Hippocampal formation (tissue), 2 donors: ENCODE measurements around the gene LIMCH1.

ENCODE experiments used
- DNase-seq, 2 donors: peaks; one replicate each; lab custom pipeline; 2025; lab: John Stamatoyannopoulos, UW

The LIMCH1 gene

GRCh38 chr4:41561244-41561643 is 23.3 kb downstream of the LIMCH1 start:
- peak in 1 of 2 donors; percentile 39 for DNase-seq

DNA sequence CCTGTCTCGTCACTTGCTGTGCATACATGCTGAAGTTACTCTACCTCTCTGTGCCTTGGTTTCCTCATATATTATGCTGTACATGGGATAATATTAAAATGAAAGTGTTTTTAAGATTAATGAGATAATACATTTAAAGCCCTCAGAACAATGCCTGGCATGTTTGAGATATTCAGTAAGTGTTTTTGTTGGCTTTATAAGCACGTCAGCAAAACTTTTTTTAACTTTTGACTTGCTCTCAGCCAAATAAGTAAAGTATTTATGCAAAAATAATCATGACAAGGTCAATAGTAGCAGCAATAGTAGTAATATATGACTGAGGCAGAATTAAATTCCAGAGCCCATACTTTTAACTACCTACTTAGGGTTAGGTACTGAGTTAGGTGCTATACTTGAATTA is 29.2 kb downstream of the LIMCH1 start:
- no peak for DNase-seq

- no peak for DNase-seq
Observed at GRCh38 chr4:41568363-41568762, 30.4 kb downstream of the LIMCH1 start.

DNA sequence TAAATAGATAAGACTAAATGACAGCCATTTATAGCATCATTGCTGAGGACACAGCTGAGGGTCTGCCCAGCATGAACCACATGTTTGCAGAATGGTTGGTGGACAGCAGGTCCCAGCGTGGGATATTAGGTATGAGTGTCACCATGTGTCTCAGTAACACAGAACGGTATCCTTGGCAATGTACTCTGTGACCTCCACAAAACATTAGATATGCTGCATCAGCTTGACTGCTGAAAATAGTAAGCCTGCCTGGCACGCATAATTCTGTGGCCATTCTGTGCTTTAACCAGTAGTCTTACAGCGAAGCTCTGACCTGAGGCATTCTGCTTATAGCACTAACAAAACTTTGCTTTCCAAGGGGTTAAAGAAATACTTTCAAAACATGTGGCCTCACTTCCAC is 32.0 kb downstream of the LIMCH1 start:
- DNase-seq: no peak

DNA sequence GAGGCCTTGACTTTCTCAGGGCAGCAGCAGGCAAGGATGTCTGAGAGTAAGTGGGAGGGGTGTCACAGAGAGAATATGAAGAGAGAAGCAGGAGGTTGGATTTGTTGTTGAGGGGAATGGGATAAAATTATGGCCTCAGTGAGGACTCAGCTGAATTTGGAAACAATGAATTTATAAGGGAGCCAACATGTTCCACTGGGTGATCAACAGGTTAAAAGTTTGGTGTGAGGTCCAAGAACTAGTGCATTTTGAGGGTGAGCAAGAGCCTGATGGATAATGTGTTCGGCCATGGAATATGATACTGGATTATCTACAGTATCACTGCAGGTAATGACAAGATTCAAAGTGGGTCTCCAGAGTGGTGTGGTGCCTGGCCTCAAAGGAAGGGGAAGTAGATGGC is 33.5 kb downstream of the LIMCH1 start:
- DNase-seq: no peak

GRCh38 chr4:41572516-41572915 is 34.6 kb downstream of the LIMCH1 start:
- DNase-seq: no peak

DNA sequence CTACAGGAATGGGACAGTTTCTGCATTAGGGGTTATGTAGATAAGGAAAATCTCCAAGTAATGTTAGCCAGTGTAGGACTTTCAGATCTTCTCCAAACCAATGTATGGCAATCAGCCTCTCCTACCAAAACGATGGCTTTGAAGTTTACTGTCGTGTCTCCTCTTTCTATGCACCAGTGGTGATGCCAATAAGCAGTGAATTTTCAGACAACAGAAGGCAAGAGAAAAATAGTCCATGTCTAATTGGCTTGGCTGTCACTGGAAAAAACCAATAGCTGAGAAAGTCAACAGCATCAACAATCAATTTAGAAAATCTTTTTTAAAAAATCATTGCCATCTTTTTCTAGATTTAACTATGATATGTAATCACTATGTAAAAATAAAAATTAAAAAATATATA is 35.0 kb downstream of the LIMCH1 start:
- no peak for DNase-seq

GRCh38 chr4:41573502-41574001 is 35.6 kb downstream of the LIMCH1 start:
- DNase-seq: no peak

- DNase-seq: no peak
Observed at GRCh38 chr4:41575207-41575606, 37.2 kb downstream of the LIMCH1 start.

DNA sequence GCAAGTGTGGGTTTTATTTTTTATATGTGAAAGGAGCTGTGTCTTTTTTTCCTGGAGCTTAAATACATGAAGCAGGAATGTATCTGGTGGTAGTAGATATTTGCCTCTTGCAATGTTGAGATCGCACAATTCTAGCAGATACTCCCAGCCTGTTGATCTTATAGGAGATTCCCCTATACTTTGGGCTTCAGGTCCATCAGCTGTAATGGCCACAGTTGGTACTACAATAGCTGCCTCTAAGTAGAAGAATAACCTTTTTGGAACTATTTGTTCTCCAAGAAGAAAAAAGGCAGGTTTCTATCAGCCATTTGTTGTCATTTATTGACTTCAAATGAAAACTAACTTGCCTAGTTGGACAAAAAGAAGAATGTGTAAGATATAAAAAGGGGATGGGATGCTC is 37.7 kb downstream of the LIMCH1 start:
- DNase-seq: no peak

DNA sequence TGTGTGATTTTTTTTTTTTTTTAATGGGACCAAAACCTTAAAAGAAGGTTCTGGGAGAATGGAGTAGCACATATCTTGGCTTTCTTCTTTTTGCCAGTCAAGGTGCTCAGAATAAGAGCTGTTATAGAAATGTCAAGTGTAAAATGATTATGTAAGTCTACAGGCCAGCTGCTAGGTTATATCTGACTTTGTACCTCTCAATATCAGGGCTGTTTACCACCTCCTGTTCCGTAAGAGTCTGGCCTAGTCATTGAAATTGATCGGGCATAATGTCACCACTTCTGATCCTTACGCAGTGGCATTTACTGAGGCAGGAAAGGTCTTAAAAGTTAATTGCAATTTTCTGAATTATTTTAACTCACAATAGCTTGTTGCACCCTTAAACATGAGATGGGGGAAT is 41.1 kb downstream of the LIMCH1 start:
- DNase-seq: no peak

DNA sequence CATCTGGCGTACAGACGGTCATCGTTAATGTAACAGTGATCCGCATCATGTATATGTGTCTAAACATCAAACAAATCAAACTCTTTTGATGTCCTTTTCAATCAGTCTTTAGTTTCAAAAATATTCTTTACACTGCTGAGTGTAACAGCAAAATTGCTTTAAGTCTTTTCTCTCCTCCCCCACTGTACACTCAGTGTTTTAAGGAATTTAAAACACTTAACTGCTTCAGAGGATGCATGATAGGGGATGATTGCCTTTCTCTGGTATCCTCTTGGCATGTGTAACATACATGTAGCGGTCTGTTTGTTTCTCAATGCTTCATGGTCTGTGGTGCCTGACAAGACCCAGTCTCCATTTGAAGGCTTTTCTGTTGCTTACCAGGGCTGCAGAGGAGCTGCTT is 41.6 kb downstream of the LIMCH1 start:
- no peak for DNase-seq

DNA sequence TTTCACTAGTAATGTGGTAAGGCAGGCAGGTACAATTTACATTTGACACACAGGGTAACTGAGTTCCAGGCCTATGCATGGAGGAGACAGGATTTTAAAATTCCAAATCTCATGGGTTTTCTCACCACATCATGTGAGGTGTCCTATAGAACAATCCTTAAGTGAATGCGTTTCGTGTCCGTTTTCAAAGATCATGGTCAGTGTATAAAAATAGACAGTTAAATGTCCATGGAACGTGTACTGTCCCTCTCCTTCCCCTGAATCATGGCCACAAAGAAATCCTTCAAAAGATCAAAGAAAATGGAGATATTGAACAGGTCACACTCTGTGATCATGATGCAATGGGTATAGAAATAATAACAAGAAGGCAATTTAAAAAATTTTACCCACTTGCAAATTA is 42.0 kb downstream of the LIMCH1 start:
- DNase-seq: no peak

DNA sequence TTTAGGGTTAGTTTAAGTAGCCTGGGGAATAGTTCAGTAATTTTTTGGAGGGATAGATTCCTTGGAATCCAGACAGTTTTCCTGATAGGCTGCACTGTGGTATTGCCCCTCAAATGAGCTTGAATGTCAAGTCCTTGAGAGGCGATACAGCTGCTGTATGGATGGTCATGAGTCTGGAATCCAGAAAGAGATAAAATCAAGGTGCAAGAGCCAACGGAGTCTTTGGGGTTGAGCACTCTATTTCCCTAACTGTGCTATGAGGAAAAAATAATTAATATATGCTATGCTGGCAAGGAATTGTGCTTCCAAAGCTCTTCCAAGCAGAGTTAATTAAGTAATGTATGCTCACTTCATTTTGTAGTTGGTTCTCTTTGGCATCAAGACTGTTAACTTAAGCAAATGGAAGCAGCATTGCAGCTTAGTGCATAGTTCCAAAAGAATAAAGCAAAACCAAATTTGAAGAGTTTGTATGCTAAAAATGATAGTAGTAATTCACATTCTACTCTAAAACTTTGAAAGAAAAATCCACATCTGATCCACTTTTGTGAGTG is 48.8 kb downstream of the LIMCH1 start:
- DNase-seq: no peak

GRCh38 chr4:41587286-41587685 is 49.3 kb downstream of the LIMCH1 start:
- DNase-seq: no peak

- no peak for DNase-seq
Observed at GRCh38 chr4:41590591-41590990, 52.6 kb downstream of the LIMCH1 start.

DNA sequence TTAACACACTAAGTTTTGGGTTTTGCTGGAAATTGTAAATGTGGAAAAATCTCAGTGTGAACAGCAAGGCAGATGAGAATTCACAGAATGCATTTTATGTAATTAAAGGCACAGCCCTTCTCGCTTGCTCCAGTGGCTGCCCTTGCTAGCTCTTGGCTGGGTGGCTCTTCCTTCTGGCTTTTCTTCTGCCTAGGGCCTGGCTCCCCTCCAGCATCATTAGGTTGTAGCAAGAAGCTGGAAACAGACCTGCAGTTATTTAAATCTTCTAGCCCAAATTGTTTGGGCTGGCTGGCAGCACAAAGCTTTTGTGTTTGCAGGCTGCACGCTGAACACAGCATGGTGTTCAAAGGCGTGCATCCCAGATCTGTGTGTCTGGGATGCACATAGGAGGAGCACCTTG is 56.5 kb downstream of the LIMCH1 start:
- peak; percentile 15 to 57 for DNase-seq

DNA sequence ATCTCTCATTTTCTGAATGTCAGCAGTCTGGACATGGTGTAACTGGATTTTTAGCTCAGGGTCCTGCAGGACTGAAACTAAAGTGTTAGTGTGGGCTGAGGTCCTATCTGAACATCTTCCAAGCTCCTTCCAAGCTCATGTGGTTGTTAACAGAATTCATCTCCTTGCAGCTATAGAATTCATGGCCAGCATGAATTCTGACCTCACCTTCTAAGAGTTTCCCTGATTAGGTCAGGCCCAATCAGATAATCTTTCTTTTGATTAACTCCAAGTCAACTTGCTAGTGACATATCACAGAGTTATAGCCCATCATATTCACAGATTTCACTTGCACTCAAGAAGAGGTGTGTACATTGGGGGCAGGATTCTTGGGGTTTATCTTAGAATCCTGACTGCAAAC is 59.5 kb downstream of the LIMCH1 start:
- DNase-seq: no peak

DNA sequence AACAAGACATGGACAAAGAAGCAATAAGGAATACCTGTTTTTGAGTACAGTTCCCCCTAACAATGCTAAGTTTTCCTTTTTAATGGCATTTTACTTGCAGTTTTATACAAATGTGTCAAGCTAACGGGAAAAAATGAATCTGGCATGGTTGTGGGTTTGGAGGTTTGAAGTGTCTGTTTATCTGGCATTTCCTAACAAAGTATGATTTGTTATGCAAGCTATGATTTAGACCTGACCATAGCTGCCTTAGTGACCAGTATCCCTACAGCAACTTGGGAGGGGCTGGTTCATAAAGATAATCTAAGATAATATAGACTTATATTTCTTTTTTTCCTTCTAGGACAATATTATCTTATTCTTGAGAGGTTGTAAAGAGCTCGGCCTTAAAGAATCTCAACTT is 60.6 kb downstream of the LIMCH1 start:
- no peak for DNase-seq

DNA sequence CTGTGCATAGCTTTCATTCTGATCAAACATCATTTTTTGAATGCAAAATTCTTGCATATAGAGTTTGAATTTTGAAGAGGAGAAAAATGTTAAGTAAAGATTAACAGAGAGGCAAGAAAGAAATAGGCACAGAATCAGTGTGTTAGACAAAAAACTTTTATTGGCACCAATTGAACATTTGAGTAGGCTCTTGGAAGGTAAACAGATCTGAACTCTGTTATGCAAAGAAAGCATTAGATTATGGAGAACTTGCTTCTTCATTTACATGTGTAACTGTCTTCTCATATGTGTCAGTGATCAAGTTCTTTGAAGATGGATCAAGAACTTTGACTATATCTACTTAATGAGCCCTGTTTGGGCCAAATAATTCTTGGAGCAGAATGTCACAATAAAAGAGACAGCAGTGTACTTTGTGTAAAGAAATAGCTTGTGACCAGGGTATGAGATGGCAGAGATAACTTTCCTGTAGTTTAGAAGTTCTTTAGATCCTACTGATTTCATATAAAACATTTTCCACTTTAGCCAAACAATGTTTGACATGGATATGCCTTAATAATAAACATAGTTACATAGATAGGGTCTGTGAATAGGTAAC is 61.3 kb downstream of the LIMCH1 start:
- no peak for DNase-seq

- no peak for DNase-seq
Observed at GRCh38 chr4:41600243-41600912, 62.4 kb downstream of the LIMCH1 start.

GRCh38 chr4:41601025-41601424 is 63.1 kb downstream of the LIMCH1 start:
- DNase-seq: no peak

DNA sequence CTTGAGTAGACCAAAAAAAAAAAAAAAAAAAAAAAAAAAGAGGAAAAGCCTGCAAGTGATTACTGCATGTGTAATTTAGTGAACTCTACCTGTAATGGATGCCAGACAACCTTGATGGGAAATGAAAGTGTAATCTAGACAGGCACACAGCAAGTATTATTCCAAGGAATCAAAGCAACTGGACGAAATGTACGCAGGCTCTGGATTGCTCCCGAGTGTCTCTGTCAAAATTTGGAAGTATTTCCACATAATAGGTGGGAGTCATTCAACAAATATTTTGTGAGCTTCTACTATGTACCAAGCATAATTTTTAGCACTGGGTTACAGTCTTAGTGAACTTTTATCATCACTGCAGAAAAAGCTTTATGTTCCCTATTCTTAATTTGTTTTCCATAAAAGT is 64.2 kb downstream of the LIMCH1 start:
- DNase-seq: no peak
